Vagina (tissue), 2 donors: ENCODE data around the gene ATG2A. TPM values are rescaled to one million over a fixed set of nuclear protein-coding genes. Genes with fewer than 3 reads are reported as not detected.

ENCODE experiments used
- DNase-seq, 2 donors: peaks; one replicate each; pipeline ENCODE4 v3.0.0-alpha.2; 2017; ENCODE audit errors: extremely low spot score in 2 of 2
- H3K27ac ChIP-seq: fragments of 200-600 bp; sonication (generic); one replicate; pipeline ENCODE4 v1.5.1; 2019
- H3K27me3 ChIP-seq: fragments of 200-600 bp; sonication (generic); one replicate; pipeline ENCODE4 v1.5.1; 2019
- H3K36me3 ChIP-seq, 2 donors: fragments of 200-600 bp; sonication (generic); one replicate each; pipeline ENCODE4 v1.5.1; 2017 to 2019
- H3K4me1 ChIP-seq: fragments of 200-600 bp; sonication (generic); one replicate; pipeline ENCODE4 v1.5.1; 2019
- H3K4me3 ChIP-seq, 2 donors: fragments of 200-600 bp; sonication (generic); 1 replicate in 1 of 2; 2 replicates in 1 of 2; pipeline ENCODE4 v1.5.1; 2016 to 2019
- H3K9me3 ChIP-seq: fragments of 200-600 bp; sonication (generic); one replicate; pipeline ENCODE4 v1.5.1; 2019
- CTCF ChIP-seq, 3 experiments: fragments of 450-650 bp in 2 of 3; fragments of 200-600 bp in 1 of 3; sonication (generic) in 1 of 3; IDR thresholded peaks; one replicate each; pipeline ENCODE4 v1.5.1; 2017 to 2019; ENCODE audit warnings: antibody characterized with exemption in 3 of 3, mild to moderate bottlenecking in 2 of 3, moderate library complexity in 2 of 3
- POLR2A ChIP-seq, 2 donors: fragments of 450-650 bp; IDR thresholded peaks; one replicate each; pipeline ENCODE4 v1.6.1; 2017; ENCODE audit warnings: antibody characterized with exemption in 2 of 2, mild to moderate bottlenecking in 2 of 2, moderate library complexity in 2 of 2
- POLR2AphosphoS5 ChIP-seq, 2 donors: sonication (generic); formaldehyde crosslinking; IDR thresholded peaks; one replicate each; pipeline ENCODE4 v1.9.0; 2017; ENCODE audit warnings: antibody characterized with exemption in 2 of 2, mild to moderate bottlenecking in 2 of 2, low read depth in 1 of 2; ENCODE audit not compliant: insufficient read depth in 1 of 2
- intact Hi-C: fragments of 100-400 bp; cut with DNase I; formaldehyde crosslinking; loops from one replicate; pipeline ENCODE4 v1.15.1; 2023
- total RNA-seq: library from RNA; depleted of rRNA; stranded (reverse); fragments of >200 nt; gene quantifications from one replicate; pipeline ENCODE4 v1.2.3, GENCODE V29; 2016

Gene ATG2A
- total RNA-seq, 1 donor from 2014 or later = 27.0 TPM

GRCh38 chr11:64911142-64911541, 5.9 kb downstream of the ATG2A start:
- TF ChIP-seq POLR2AphosphoS5 (IDR thresholded peaks at IDR 0.05; ENCODE audit: insufficient read depth in 1 of 2, low read depth in 1 of 2) (no peak), CTCF (IDR thresholded peaks at IDR 0.05) (no peak), POLR2A (IDR thresholded peaks at IDR 0.05) (no peak)
- Histone ChIP-seq H3K9me3 (no peaks in the 10 kb centered on the region), H3K27me3 (no peaks in the 10 kb centered on the region), H3K27ac (no peak overlapping the region), H3K4me3 (no peak overlapping the region), H3K4me1 (peaks cover 10% of the 10 kb centered on the region), H3K36me3 (peaks cover 3 to 82% of the 10 kb centered on the region in 2 donors)
- intact Hi-C loops = loop anchor here (10.0 kb wide), 1 partner anchor 1296 kb away; the partner anchor contains the start of gene PLAAT3
- no peak for DNase-seq

- no peak for DNase-seq
- no peaks in the 10 kb centered on the region for H3K9me3 ChIP-seq
- H3K36me3 ChIP-seq = peaks cover 3 to 87% of the 10 kb centered on the region in 2 donors
- no peaks in the 10 kb centered on the region for H3K27me3 ChIP-seq
- intact Hi-C loops = loop anchor here (10.0 kb wide), 1 partner anchor 1296 kb away; the partner anchor contains the start of gene PLAAT3
- H3K27ac ChIP-seq = no peak overlapping the region
- TF ChIP-seq CTCF (IDR thresholded peaks at IDR 0.05) = no peak
- no peak for TF ChIP-seq POLR2AphosphoS5 (IDR thresholded peaks at IDR 0.05; ENCODE audit: insufficient read depth in 1 of 2, low read depth in 1 of 2)
- no peak for TF ChIP-seq POLR2A (IDR thresholded peaks at IDR 0.05)
- peaks cover 4% of the 10 kb centered on the region for H3K4me1 ChIP-seq
- no peak overlapping the region for H3K4me3 ChIP-seq
Observed at GRCh38 chr11:64910451-64911093, 6.4 kb downstream of the ATG2A start.

GRCh38 chr11:64909653-64910343, 7.2 kb downstream of the ATG2A start:
- TF ChIP-seq POLR2AphosphoS5 (IDR thresholded peaks at IDR 0.05; ENCODE audit: insufficient read depth in 1 of 2, low read depth in 1 of 2) = no peak
- TF ChIP-seq POLR2A (IDR thresholded peaks at IDR 0.05) = no peak
- TF ChIP-seq CTCF (IDR thresholded peaks at IDR 0.05) = no peak
- Histone ChIP-seq H3K4me3 (no peak overlapping the region), H3K36me3 (peaks cover 3 to 95% of the 10 kb centered on the region in 2 donors), H3K27ac (no peak overlapping the region), H3K4me1 (no peaks in the 10 kb centered on the region), H3K27me3 (no peaks in the 10 kb centered on the region), H3K9me3 (no peaks in the 10 kb centered on the region)
- DNase-seq = no peak
- intact Hi-C loops = loop anchor here (10.0 kb wide), 1 partner anchor 1295 kb away; the partner anchor contains the start of gene PLAAT3

GRCh38 chr11:64908766-64909165, 8.2 kb downstream of the ATG2A start:
- Histone ChIP-seq H3K4me1 (no peaks in the 10 kb centered on the region), H3K27me3 (no peaks in the 10 kb centered on the region), H3K9me3 (no peaks in the 10 kb centered on the region), H3K4me3 (no peak overlapping the region), H3K36me3 (peaks cover 3 to 89% of the 10 kb centered on the region in 2 donors), H3K27ac (no peak overlapping the region)
- no peak for DNase-seq
- TF ChIP-seq CTCF (IDR thresholded peaks at IDR 0.05) = no peak
- no peak for TF ChIP-seq POLR2A (IDR thresholded peaks at IDR 0.05)
- no peak for TF ChIP-seq POLR2AphosphoS5 (IDR thresholded peaks at IDR 0.05; ENCODE audit: insufficient read depth in 1 of 2, low read depth in 1 of 2)
- intact Hi-C loops = no loop called here

- Histone ChIP-seq H3K9me3 (no peaks in the 10 kb centered on the region), H3K27me3 (no peaks in the 10 kb centered on the region), H3K4me1 (no peaks in the 10 kb centered on the region), H3K36me3 (peaks cover 3 to 88% of the 10 kb centered on the region in 2 donors), H3K27ac (no peak overlapping the region), H3K4me3 (no peak overlapping the region)
- TF ChIP-seq POLR2A (IDR thresholded peaks at IDR 0.05) (no peak), POLR2AphosphoS5 (IDR thresholded peaks at IDR 0.05; ENCODE audit: insufficient read depth in 1 of 2, low read depth in 1 of 2) (no peak), CTCF (IDR thresholded peaks at IDR 0.05) (no peak)
- no peak for DNase-seq
- intact Hi-C loops = no loop called here
Observed at GRCh38 chr11:64906314-64906635, 10.7 kb downstream of the ATG2A start.
